Keratinocyte (primary cell): ENCODE measurements around the gene RPP25L. TPM values are rescaled to one million over a fixed set of nuclear protein-coding genes. Genes with fewer than 3 reads are reported as not detected.

Experiments
- DNase-seq: peaks from one replicate; pipeline ENCODE4 v3.0.0-alpha.2; 2011; ENCODE audit warnings: low read depth, missing footprints, low spot score
- FAIRE-seq: peaks from 2 replicates; lab custom pipeline; 2011; peaks lifted over from hg19 to GRCh38; lab: Jason Lieb, UNC
- H2AFZ ChIP-seq: 2 replicates; pipeline ENCODE4 v1.6.0; 2012; ENCODE audit warnings: low read length, control low read depth, inconsistent platforms; ENCODE audit not compliant: control insufficient read depth
- H3K27ac ChIP-seq: 2 replicates; pipeline ENCODE4 v1.5.1; 2011; ENCODE audit warnings: low read length; ENCODE audit not compliant: control insufficient read depth, insufficient read depth
- H3K27me3 ChIP-seq: 3 replicates; pipeline ENCODE4 v1.6.0; 2011; ENCODE audit warnings: low read length; ENCODE audit not compliant: control insufficient read depth, insufficient read depth; ENCODE audit errors: extremely low read depth
- H3K36me3 ChIP-seq, 2 experiments: 2 replicates in 1 of 2; 3 replicates in 1 of 2; pipeline ENCODE4 v1.5.1; 2011; ENCODE audit warnings: low read length in 2 of 2, mild to moderate bottlenecking in 1 of 2; ENCODE audit not compliant: control insufficient read depth in 2 of 2, insufficient read depth in 2 of 2; ENCODE audit errors: extremely low read depth in 1 of 2
- H3K4me1 ChIP-seq: 3 replicates; pipeline ENCODE4 v1.5.1; 2011; ENCODE audit warnings: low read length; ENCODE audit not compliant: control insufficient read depth, insufficient read depth; ENCODE audit errors: extremely low read depth
- H3K4me2 ChIP-seq: 3 replicates; pipeline ENCODE4 v1.6.0; 2011; ENCODE audit warnings: low read depth, low read length; ENCODE audit not compliant: control insufficient read depth, insufficient read depth; ENCODE audit errors: extremely low read depth
- H3K4me3 ChIP-seq, 3 experiments: fragments of 200-600 bp in 1 of 3; sonication (generic) in 1 of 3; 2 replicates in 2 of 3; 3 replicates in 1 of 3; pipeline ENCODE4 v1.5.1; 2011 to 2016; ENCODE audit warnings: low read length in 3 of 3, mild to moderate bottlenecking in 3 of 3, control low read depth in 2 of 3, inconsistent platforms in 1 of 3, low read depth in 1 of 3, mixed read lengths in 1 of 3, mixed run types in 1 of 3, moderate library complexity in 1 of 3; ENCODE audit not compliant: control insufficient read depth in 2 of 3, insufficient read depth in 2 of 3; ENCODE audit errors: extremely low read depth in 1 of 3
- H3K79me2 ChIP-seq: 2 replicates; pipeline ENCODE4 v1.6.0; 2012; ENCODE audit warnings: low read length; ENCODE audit not compliant: control insufficient read depth, insufficient read depth
- H3K9ac ChIP-seq: 3 replicates; pipeline ENCODE4 v1.6.0; 2011; ENCODE audit warnings: low read length; ENCODE audit not compliant: control insufficient read depth, insufficient read depth; ENCODE audit errors: extremely low read depth
- H3K9me1 ChIP-seq: 3 replicates; pipeline ENCODE4 v1.6.0; 2011; ENCODE audit warnings: low read length; ENCODE audit not compliant: control insufficient read depth, insufficient read depth; ENCODE audit errors: extremely low read depth
- H3K9me3 ChIP-seq: 2 replicates; pipeline ENCODE4 v1.5.1; 2012; ENCODE audit warnings: low read depth, low read length; ENCODE audit not compliant: control insufficient read depth
- H4K20me1 ChIP-seq: 3 replicates; pipeline ENCODE4 v1.6.0; 2011; ENCODE audit warnings: low read length; ENCODE audit not compliant: control insufficient read depth, insufficient read depth; ENCODE audit errors: extremely low read depth
- CTCF ChIP-seq, 3 experiments: IDR thresholded peaks in 1 of 3; conservative IDR thresholded peaks in 1 of 3; optimal IDR thresholded peaks in 1 of 3; 2 replicates in 2 of 3; 3 replicates in 1 of 3; pipeline versions ENCODE3 to v1.5.1; 2011; ENCODE audit warnings: low read length in 3 of 3, mild to moderate bottlenecking in 3 of 3, moderate library complexity in 2 of 3, control low read depth in 1 of 3, inconsistent platforms in 1 of 3; ENCODE audit not compliant: insufficient read depth in 2 of 3; ENCODE audit errors: extremely low read depth in 1 of 3
- EZH2 ChIP-seq: IDR thresholded peaks from one replicate; pipeline ENCODE4 v1.6.1; 2012; ENCODE audit warnings: inconsistent platforms, mild to moderate bottlenecking, low read length, moderate library complexity
- dilution Hi-C: fragments of 300-500 bp; cut with MboI; formaldehyde crosslinking; loops from one replicate; pipeline ENCODE4 v1.7.0; 2020; ENCODE audit warnings: low sequenced_read_pairs; ENCODE audit not compliant: extremely low pct_ligation_motif_present
- polyA plus RNA-seq, 5 experiments: library from polyadenylated mRNA; depleted of rRNA in 3 of 5; stranded (reverse) in 3 of 5; stranded (forward) in 1 of 5; unstranded in 1 of 5; fragments of >200 nt; gene quantifications; 1 replicate in 1 of 5; 2 replicates in 3 of 5; 3 replicates in 1 of 5; pipeline versions ENCODE4 v1.2.1 to v1.2.3, GENCODE V29; 2011 to 2012; ENCODE audit warnings: missing spikeins in 2 of 5, low read depth in 1 of 5, low replicate concordance in 1 of 5

Gene RPP25L
- polyA plus RNA-seq, 1 donor (not counting 4 experiments of a cell fraction or from before 2014, with no cell fraction given), result 23.4 TPM

GRCh38 chr9:34655394-34655793, 43.5 kb upstream of the RPP25L start:
- H3K4me2 ChIP-seq, result no peak overlapping the region
- no peak overlapping the region for H3K9ac ChIP-seq
- H3K9me3 ChIP-seq, result no peaks in the 10 kb centered on the region
- DNase-seq (no peak), FAIRE-seq (no peak)
- peaks cover 5% of the 10 kb centered on the region for H3K27me3 ChIP-seq
- peaks cover 0 to 3% of the 10 kb centered on the region in 2 experiments for H3K36me3 ChIP-seq
- TF ChIP-seq EZH2, result no peak
- no peak for TF ChIP-seq CTCF (optimal IDR thresholded peaks at IDR 0.05 in 1 of 3, IDR thresholded peaks at IDR 0.05 in 1 of 3, conservative IDR thresholded peaks at IDR 0.05 in 1 of 3; ENCODE audit: extremely low read depth in 1 of 3, insufficient read depth in 2 of 3, low read length in 3 of 3)
- H4K20me1 ChIP-seq, result no peaks in the 10 kb centered on the region
- H3K9me1 ChIP-seq, result no peaks in the 10 kb centered on the region
- dilution Hi-C loops, result no loop called here
- H3K4me3 ChIP-seq, result no peak overlapping the region
- no peaks in the 10 kb centered on the region for H3K79me2 ChIP-seq
- peaks cover 31% of the 10 kb centered on the region for H3K4me1 ChIP-seq
- no peak overlapping the region for H2AFZ ChIP-seq
- no peak overlapping the region for H3K27ac ChIP-seq

- dilution Hi-C loops, result no loop called here
- H2AFZ ChIP-seq, result no peak overlapping the region
These were observed 42.6 kb upstream of the RPP25L start for GRCh38 chr9:34654323-34655051.

More at GRCh38 chr9:34654323-34655051, 42.6 kb upstream of the RPP25L start:
- H3K9me3 ChIP-seq, result no peaks in the 10 kb centered on the region
- H3K4me2 ChIP-seq, result no peak overlapping the region
- H3K4me3 ChIP-seq, result no peak overlapping the region
- H3K27ac ChIP-seq, result no peak overlapping the region
- H3K4me1 ChIP-seq, result peaks cover 22% of the 10 kb centered on the region
- no peak for FAIRE-seq
- TF ChIP-seq CTCF (optimal IDR thresholded peaks at IDR 0.05 in 1 of 3, IDR thresholded peaks at IDR 0.05 in 1 of 3, conservative IDR thresholded peaks at IDR 0.05 in 1 of 3; ENCODE audit: extremely low read depth in 1 of 3, insufficient read depth in 2 of 3, low read length in 3 of 3) (no peak), EZH2 (no peak)
- no peaks in the 10 kb centered on the region for H4K20me1 ChIP-seq
- no peak for DNase-seq
- H3K79me2 ChIP-seq, result no peaks in the 10 kb centered on the region
- no peak overlapping the region for H3K9ac ChIP-seq
- H3K36me3 ChIP-seq, result peaks cover 0 to 6% of the 10 kb centered on the region in 2 experiments
- peaks cover 5% of the 10 kb centered on the region for H3K27me3 ChIP-seq
- no peaks in the 10 kb centered on the region for H3K9me1 ChIP-seq
